Chondrocyte (in vitro differentiated cells): ENCODE data around the gene FAM184A. TPM values are rescaled to one million over a fixed set of nuclear protein-coding genes. Genes with fewer than 3 reads are reported as not detected.

ENCODE experiments used
- DNase-seq: peaks from one replicate; pipeline ENCODE4 v3.0.0; 2021; ENCODE audit warnings: mixed read lengths, low spot score
- H3K27ac Mint-ChIP-seq: one replicate; pipeline ENCODE4 v1.8.0; 2021; ENCODE audit warnings: mild to moderate bottlenecking, moderate library complexity, mixed read lengths; ENCODE audit not compliant: unreplicated experiment
- H3K27me3 Mint-ChIP-seq: 2 replicates; pipeline ENCODE4 v1.8.0; 2021; ENCODE audit warnings: low read depth, mixed read lengths
- H3K36me3 Mint-ChIP-seq: 2 replicates; pipeline ENCODE4 v1.8.0; 2021; ENCODE audit warnings: low read depth, mixed read lengths
- H3K4me1 Mint-ChIP-seq: 2 replicates; pipeline ENCODE4 v1.8.0; 2021; ENCODE audit warnings: low read depth, mild to moderate bottlenecking, mixed read lengths
- H3K4me3 Mint-ChIP-seq: one replicate; pipeline ENCODE4 v1.8.0; 2021; ENCODE audit warnings: mild to moderate bottlenecking, moderate library complexity, mixed read lengths; ENCODE audit not compliant: unreplicated experiment
- H3K9me3 Mint-ChIP-seq: 2 replicates; pipeline ENCODE4 v1.8.0; 2021; ENCODE audit warnings: low read depth, mixed read lengths
- total RNA-seq: library from RNA; stranded (reverse); gene quantifications from 3 replicates; pipeline ENCODE4 v1.2.1, GENCODE V29; 2021
- TF ChIP-seq, protein P1 (sequence below): fragments of 200-600 bp; sonication (generic); IDR thresholded peaks from 2 replicates; pipeline ENCODE4 v1.5.0; 2021; ENCODE audit warnings: antibody characterized with exemption, mild to moderate bottlenecking, moderate library complexity

Gene FAM184A
- total RNA-seq, 1 donor from 2014 or later: 0.52 TPM

DNA sequence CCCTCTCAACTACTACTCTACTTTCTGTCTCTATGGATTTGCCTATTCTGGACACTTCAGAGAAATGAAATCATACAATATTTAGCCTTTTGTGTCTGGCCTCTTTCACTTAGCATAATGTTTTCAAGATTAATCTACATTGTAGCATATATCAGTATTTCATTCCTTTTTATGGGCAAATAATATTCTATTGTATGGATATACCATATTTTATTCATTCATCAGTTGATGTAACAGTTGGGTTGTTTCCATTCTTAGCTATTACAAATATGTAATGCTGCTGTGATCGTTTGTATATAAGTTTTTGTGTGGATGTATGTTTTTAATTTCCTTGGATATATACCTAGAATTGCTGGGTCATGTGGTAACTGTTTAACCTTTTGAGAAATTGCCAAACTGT lies 23.4 kb downstream of the FAM184A start:
- peaks cover 19% of the 10 kb centered on the region for H3K9me3 Mint-ChIP-seq
- TF ChIP-seq, protein P1, sequence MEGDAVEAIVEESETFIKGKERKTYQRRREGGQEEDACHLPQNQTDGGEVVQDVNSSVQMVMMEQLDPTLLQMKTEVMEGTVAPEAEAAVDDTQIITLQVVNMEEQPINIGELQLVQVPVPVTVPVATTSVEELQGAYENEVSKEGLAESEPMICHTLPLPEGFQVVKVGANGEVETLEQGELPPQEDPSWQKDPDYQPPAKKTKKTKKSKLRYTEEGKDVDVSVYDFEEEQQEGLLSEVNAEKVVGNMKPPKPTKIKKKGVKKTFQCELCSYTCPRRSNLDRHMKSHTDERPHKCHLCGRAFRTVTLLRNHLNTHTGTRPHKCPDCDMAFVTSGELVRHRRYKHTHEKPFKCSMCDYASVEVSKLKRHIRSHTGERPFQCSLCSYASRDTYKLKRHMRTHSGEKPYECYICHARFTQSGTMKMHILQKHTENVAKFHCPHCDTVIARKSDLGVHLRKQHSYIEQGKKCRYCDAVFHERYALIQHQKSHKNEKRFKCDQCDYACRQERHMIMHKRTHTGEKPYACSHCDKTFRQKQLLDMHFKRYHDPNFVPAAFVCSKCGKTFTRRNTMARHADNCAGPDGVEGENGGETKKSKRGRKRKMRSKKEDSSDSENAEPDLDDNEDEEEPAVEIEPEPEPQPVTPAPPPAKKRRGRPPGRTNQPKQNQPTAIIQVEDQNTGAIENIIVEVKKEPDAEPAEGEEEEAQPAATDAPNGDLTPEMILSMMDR: no peak
- no peak overlapping the region for H3K27ac Mint-ChIP-seq
- no peak for DNase-seq
- no peak overlapping the region for H3K4me3 Mint-ChIP-seq
- no peaks in the 10 kb centered on the region for H3K27me3 Mint-ChIP-seq
- H3K36me3 Mint-ChIP-seq: no peaks in the 10 kb centered on the region
- H3K4me1 Mint-ChIP-seq: no peaks in the 10 kb centered on the region

DNA sequence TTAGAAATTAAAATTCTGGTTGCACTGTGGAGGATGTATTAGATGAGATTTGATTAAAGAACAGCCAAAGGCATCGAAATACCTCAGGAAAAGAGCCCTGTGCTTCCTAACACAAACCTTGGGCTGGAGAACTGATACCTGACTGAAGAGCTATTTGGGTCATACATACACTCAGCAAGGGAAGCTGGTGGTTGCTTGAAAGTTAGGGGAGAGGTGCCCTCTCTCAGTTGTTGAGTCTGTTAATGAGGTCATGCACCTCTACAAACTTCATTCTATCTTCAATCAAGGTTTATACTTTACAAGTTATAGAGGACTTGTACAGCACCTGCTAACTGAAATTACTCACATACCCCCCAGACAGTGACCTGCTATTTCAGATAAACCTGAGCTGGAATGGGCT lies 25.5 kb downstream of the FAM184A start:
- Mint-ChIP-seq H3K9me3 (peaks cover 34% of the 10 kb centered on the region), H3K27ac (no peak overlapping the region), H3K27me3 (no peaks in the 10 kb centered on the region), H3K4me3 (no peak overlapping the region), H3K4me1 (no peaks in the 10 kb centered on the region), H3K36me3 (no peaks in the 10 kb centered on the region)
- DNase-seq: no peak
- TF ChIP-seq, protein P1: no peak

DNA sequence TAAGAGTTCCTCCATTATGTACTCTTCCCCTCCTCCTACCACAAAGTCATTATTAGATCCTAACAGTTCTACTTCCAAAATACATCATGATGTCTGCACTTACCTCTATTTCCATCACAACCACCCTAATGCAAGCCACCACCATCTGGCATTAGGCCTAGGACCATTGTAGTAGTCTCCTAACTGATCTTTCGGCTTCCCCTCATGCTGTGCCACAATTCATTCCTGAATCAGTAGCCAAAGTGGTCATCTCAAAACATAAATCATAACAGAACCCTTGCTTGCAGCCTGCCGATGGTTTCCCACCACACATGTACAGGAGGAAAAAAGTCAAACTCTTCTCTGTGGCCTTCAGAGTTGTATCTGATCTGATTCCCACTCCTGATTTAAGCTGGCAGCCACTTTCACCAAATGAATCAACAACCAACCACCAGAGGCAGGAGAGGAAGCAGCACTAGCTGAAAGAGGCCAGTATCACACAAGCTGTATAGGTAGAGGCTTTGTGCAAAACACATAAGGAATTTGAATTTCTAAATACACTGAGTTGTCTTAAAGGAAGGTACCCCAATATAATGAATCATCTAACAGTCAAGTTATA lies 26.1 kb downstream of the FAM184A start:
- no peak overlapping the region for H3K27ac Mint-ChIP-seq
- no peaks in the 10 kb centered on the region for H3K27me3 Mint-ChIP-seq
- H3K9me3 Mint-ChIP-seq: peaks cover 36% of the 10 kb centered on the region
- no peak overlapping the region for H3K4me3 Mint-ChIP-seq
- H3K4me1 Mint-ChIP-seq: no peaks in the 10 kb centered on the region
- TF ChIP-seq, protein P1: no peak
- no peak for DNase-seq
- H3K36me3 Mint-ChIP-seq: no peaks in the 10 kb centered on the region

DNA sequence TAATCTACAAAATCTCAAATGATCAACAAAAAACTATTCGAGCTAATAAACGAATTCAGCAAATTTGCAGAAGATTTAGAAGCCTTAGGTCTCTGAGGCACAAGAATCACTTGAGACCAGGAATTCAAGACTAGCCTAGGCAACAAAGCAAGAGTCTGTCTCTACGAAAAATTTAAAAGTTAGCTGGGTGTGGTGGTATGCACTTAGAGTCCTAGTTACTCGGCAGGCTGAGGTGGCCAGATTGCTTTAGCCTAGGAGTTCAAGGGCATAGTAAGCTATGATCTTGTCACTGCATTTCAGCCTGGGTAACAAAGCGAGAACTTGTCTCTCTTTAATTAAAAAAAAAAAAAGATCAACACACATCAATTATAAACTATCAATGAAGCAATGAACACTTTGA lies 34.2 kb downstream of the FAM184A start:
- H3K4me3 Mint-ChIP-seq: no peak overlapping the region
- H3K27me3 Mint-ChIP-seq: no peaks in the 10 kb centered on the region
- no peaks in the 10 kb centered on the region for H3K4me1 Mint-ChIP-seq
- peaks cover 2% of the 10 kb centered on the region for H3K36me3 Mint-ChIP-seq
- peaks cover 11% of the 10 kb centered on the region for H3K9me3 Mint-ChIP-seq
- no peak overlapping the region for H3K27ac Mint-ChIP-seq
- TF ChIP-seq, protein P1: no peak
- no peak for DNase-seq

DNA sequence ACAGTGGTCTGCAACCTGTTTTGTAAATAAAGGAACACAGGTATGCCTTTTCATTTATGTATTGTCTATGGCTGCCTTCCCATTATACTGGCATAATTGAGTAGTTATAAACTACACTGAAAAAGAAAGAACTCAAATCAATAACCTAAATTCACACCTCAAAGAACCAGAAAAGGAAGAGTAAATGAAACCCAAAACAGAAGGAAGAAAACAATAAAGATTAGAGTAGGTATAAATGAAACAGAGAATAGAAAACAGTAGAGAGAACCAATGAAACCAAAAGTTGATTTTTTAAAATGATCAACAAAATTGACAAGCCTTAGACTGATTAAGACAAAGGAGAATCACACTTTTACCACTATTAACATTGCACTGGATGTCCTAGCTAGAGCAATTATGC lies 34.7 kb downstream of the FAM184A start:
- DNase-seq: no peak
- H3K9me3 Mint-ChIP-seq: peaks cover 10% of the 10 kb centered on the region
- no peak overlapping the region for H3K27ac Mint-ChIP-seq

More for the DNA sequence above, 34.7 kb downstream of the FAM184A start:
- no peaks in the 10 kb centered on the region for H3K4me1 Mint-ChIP-seq
- H3K36me3 Mint-ChIP-seq: peaks cover 2% of the 10 kb centered on the region
- TF ChIP-seq, protein P1: no peak
- H3K27me3 Mint-ChIP-seq: no peaks in the 10 kb centered on the region
- no peak overlapping the region for H3K4me3 Mint-ChIP-seq
